Measurements from ENCODE around the gene MAML2.

The MAML2 gene

DNA sequence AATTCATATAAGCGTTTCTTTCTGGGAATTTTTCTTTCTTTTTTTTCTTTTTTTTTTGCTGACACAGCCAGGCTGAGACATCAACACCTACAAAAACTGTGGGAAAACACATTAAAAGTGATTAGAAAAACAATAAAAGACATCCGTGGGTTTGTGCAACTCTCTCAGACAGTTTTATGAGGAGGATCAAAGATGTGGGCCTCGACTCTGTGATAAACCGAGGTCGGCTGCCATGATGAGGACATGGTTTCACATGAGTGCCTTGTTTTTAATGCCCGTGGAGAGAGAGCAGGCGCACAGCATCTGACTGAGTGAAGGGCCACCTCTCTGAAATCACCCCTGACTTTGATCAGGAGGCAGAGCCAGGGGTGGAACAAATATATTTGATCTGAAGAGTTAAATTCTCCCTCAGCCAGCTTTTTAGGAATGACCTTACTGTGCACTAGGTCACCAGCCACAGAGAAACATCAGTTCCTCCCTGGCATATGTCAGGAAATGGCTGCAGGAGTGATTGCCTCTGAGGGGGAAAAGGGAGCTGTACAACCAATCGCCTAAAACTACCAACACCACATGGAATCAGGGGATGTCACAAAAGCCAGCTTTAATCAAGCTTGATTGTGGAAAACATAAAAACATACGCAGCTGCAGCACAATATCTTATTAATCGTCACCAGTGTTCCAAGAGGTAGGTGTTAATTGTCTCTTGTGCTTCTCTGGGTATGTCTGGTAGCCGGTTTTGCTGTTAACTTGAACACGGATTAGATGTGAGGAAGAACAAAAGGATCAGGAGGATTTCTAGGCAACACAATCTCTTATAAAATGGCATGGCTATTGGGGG, 164.7 kb downstream of the MAML2 start:
- DNase-seq: no peak

DNA sequence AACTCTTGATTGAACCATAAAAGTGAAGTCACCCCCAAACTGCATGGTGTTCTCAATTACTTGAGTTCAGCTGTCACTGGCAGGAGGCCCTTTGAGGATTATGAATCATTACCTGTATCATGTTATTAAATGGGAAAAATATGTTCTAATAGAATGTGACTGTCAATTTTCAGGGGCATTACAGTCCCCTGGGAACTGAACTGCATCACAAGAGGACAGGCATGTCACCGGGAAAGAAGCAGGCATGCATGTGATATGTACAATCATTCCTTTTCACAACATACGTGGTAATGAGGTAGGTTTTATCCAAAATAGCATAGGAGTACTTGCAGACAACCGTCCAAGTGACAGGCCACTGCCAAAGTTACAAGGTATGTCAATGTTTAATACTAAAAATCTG, 165.8 kb downstream of the MAML2 start:
- no peak for DNase-seq

DNA sequence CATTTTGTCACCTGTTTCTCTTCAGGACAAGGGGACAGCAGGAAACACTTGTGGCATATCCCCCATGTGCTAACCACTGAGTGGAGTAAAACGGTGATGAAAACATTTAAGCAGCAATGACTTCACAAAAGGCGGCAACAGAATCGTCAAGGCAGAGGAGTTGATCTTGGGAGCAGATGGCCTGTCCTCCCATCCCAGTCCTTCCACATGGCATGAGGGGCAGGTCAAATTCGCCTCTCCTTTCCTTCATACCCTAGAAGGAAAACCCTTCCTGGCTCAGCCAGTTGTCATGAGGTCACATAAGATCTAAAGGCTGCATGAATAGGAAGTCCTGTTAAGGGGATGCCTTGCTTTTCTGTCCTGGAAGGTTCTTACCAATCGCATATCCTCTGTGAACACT, 169.1 kb downstream of the MAML2 start:
- no peak for DNase-seq

DNA sequence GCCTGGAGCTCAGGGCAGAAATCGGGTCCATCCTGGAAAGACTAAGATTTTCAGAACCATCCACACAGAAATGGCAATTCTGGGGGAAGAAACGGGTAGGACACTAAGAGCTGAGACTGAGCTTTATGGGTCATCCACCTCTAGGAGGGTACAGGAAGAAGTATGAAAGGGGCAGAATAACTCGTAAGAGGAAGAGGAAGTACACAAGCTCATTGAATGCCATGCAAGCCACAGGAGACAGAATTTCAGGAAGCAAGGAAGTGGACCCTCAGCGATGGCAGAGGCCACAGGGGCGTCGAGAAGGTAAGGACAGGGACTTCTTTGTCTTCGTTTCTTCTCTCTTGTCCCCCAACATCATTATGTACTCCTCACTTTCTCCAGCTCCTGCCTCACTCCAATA, 169.6 kb downstream of the MAML2 start:
- no peak for DNase-seq

DNA sequence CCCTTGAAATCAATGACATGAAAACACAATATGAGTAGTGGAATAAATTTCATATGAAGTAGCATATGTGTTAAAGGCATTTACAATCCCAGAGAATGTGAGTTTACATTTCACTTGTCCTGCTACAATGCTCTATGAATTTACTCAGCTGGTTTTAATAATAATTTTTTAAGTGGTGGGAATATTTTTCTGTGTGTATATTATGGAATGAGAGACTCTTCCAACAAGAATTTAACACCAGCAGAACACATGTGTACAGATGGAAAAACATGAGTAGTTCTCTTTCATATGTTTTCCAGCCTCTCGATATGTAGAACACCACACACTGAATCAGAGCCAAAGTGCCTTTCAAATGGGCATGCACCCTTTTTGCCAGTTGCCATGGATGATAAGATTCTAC, 170.4 kb downstream of the MAML2 start:
- DNase-seq: no peak

DNA sequence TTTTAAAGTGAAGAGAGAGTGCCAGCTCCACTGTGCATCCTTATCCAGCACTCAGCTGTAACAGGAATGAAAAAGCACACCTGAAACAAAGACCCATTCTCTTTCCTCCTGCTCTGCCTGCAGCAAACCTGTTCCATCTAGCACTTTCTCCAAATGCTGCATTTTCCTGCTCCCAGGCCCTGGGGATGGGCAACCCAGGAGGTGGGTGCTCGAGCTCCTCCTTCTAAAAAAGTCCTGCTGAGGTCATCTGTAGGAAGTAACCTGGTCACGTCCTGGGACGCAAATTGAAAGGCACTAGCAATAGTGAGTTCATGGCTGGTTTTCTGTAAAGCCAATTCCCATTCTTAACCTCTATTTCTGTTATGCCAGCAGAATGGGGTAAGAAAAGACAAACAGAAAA, 173.7 kb downstream of the MAML2 start:
- DNase-seq: no peak

DNA sequence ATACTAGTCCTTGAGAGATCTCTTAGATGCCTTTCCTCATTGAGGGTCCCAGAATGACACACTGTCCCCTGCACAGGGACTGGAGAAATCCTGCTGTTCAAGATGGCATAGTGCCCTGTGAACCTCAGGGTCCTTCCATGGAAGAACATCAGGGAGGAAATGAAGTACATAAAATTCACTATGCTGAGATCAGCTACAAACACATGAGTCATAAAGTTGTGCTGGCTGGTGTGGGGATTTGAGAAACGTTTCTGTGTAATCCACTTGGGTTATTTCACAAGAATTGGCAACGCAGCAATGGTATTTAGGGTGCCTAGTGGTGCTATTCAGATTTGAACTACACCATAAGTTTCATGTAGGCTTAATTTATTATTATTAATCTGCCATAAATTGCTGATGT, 174.4 kb downstream of the MAML2 start:
- DNase-seq: no peak

DNA sequence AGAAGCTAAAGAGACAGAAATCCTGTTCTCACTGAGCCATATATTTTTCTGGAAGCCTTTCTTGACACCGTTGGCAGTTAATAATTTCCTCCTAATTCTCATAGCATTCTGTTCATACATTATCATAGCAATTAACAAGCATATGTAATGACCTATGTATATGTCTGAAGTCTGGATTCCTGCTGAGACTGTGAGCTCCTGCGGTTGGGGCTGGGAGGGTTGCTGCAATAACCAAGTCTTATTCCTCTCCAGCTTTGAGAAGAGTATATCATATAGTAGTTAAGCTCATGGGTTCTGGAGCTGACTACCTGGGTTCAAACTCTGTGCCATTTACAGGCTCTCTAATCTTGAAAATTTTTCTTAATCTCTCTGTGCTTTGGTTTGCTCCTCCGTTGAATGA, 175.2 kb downstream of the MAML2 start:
- DNase-seq: no peak

DNA sequence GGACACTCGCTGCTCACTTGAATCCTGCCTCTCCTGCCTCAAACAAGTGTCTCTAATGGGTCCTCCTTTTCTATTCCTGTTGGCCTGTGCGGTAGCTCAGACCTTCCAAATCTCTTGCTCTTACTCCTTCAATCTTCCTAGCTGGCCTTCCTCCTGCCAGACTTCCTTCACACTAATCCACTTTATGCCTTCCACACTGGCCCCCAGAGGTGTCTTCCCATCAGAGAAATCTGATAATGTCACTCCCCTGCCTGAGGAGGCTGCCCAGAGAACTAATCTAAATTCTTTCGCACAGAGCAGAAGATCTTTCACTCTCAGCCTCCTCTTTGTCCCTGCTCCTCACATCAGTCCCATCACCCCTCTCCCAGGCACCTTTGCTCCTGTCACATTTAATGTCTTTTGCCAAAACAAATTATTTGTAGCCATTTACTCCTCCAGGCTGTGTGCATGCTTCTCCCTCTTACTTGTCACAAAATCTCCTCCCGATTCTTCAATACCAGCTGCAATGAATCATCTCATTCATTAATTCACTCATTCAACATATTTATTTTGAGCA, 175.7 kb downstream of the MAML2 start:
- DNase-seq: no peak

DNA sequence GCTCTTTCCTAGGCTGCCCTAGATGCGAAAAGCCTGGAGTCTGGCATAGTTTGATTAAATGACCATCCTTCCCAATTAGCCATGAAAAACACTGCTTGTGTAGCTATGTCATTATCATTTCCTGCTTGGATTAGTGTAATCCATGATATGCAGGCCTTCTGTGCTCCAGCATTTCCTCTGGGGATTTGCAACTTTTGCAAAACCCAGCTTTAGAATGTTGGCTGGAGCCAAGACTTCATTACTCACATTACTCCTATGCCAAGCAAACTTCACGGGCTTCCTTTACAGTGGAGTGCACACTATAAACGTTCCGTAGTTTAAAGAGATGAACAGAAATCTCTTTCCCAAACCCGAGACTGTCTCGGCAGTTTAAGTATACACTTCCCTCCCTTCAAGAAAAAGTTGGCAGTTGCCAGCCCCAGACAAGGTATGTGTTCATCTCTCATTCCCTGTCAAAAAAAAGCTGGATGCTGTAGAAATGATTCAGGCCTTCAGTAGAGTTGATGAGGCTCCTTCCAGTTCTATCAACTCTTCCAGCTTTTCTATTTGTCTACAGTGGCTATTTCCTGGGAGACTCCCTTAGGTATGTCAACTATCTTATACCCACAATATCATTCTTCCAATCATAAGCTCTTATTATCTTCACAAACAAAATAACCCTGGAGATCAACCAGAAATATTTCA, 180.0 kb downstream of the MAML2 start:
- no peak for DNase-seq

DNA sequence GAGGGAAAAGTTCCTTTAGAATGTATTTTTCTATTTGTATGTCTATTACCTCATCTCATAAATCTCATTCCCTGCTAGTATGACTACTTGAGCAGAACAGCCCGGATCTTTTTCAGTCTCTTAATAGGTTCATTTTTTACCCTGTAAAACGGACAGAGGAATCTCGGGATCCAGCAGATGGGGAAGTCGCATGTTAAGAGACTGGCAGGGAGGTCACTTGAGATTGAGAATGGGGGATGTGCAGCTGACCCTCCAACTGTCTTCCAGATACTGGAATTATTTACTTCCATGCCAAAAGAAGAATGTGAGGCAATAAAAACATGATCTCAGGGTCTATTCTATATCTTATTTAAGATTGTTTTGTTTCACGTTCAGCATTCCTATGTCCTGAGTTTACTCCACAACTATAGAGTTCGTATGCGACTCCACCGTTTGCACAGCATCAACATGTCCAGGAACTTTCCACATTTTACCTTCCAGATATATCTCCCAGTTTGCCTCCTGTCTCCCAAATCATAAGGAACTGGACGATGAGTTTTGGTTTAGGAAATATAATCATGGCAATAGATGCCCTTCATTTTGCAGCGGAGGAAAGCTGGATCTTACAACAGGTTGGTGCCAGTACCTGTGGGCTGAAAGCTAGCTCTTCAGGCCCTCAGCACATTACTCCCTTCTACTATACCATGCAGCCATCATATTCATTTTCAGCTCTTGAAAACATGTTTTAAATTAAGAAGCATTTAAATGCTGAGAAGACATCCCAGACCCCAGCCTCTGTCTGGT, 181.5 kb downstream of the MAML2 start:
- no peak for DNase-seq

DNA sequence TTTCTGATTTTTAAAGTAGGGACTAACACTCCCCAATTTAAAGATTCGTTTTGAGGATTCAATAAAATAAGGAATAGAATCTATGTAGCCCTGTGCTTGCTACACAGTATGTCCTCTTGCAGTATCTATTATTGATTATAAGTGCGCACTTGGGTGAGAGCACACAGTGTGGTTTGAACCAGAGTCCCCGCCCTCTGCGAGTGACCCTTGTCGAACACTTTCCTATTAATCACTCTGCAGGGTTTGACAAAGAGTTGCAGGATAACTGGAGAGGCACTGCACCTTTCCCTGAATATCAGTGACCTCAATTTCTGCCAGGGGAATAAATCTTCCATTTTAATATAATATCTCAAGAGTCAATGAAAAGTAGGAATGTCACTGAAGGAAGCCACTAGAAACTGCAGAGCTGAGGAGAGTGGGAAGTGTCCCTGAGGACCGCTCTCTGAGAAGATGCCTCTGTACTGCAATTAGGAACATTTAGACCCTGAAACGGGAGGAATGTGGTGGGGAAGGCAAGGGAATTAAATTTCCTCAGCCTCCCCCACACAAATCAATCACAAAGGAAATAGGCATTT, 182.2 kb downstream of the MAML2 start:
- no peak for DNase-seq

DNA sequence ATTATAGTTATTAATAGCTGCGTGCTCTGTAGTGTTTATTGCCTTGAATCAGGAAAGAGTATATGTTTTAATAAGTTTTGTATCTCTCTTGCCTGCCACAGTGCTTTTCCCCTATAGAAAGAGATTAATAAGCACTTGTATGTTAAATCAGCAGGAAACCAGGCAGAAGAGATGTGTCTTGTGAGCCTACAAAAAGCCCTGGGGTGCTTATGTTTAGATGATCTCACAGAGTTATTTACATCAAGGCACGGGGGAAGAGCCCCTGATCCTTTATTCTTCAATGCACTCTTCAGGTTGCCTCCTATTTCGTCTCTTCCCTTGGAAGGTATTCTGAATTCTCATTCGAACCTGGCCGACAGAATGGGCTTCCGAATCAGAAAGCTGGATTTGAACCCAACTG, 183.0 kb downstream of the MAML2 start:
- DNase-seq: no peak

DNA sequence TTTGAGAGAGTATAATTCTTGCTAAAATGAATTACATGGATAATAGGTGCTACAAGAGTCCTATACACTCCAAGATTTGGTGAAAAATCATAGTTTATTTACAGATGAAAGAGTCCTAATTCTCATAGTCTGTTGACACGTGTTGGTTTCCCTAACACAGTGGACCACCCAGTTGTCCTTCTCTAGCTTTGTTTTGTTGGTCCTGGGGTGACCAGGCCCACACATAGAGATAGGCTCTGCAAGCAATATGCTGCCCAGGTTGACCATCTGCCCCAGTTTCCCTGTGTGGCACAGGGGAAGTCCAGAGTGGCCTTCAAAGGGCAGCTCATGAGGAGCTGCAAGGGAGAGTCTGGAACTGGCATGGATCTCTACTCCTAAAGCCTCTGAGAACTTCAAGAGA, 184.9 kb downstream of the MAML2 start:
- no peak for DNase-seq

DNA sequence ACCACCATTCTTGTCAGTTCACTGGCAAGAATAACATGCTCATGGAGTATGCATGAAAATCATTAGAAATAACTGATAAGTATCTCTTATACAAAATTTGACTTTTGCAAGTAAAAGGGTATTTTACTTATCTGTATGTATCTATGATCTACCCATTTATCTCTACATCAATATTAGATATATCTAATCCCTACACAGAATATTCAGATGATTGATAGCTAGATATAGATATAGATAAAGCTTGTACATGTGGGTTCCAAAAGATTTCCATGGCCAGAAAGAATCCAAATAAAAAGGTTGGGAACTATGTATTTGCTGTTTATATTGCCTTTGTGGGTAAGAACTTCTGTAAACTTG, 185.5 kb downstream of the MAML2 start:
- no peak for DNase-seq

DNA sequence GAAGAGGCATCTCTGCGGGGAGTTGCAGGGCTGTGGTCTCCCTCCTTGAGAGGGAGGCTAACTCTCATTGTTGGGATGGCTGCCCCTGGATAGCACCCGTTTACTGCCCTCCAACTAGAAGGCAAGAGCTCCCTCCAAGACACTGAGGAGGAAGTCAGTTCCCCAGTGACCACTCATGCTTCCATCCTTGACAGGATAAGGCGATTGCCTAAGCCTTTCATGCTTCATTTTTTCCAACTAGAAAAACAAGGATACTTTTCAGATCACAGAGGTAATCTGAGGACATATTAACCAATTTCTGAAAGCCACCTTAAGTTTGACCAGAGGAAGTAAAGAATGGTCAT, 186.6 kb downstream of the MAML2 start:
- DNase-seq: no peak

DNA sequence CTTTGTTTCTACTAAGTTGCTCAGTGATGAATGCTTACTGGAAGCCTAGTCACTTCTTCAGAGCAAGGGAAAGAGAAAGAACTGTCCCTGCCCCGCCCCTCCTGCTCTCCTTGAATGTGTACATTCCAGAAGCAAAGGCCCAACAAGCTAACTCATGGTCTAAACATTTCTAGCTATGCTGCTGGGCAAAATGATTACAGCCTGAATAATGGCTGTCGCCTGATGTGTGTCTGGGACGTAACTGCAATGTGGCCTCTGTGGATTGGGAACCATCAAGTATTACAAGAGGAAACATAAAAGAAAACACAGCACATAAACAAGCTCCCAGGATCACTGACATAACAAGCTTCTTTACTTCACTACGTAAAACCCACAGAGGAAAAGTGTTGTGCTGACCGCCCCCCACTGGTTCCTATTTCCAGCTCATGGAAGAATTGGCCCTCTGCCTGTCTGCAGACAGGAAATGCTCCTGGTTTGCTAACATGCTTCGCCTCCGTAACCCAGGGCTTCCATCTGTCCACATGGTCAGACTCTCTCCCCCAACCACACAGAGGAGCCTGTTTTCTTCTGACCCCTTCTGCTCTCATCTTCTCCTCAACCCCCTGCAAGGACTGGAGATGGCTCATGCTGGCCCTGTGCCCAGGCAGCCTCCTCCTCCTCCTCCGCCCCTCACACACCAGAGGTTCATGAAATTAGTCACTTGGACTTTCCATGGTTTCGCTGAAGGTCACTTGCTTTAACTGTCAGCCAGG, 187.2 kb downstream of the MAML2 start:
- DNase-seq: peak; percentile 83

DNA sequence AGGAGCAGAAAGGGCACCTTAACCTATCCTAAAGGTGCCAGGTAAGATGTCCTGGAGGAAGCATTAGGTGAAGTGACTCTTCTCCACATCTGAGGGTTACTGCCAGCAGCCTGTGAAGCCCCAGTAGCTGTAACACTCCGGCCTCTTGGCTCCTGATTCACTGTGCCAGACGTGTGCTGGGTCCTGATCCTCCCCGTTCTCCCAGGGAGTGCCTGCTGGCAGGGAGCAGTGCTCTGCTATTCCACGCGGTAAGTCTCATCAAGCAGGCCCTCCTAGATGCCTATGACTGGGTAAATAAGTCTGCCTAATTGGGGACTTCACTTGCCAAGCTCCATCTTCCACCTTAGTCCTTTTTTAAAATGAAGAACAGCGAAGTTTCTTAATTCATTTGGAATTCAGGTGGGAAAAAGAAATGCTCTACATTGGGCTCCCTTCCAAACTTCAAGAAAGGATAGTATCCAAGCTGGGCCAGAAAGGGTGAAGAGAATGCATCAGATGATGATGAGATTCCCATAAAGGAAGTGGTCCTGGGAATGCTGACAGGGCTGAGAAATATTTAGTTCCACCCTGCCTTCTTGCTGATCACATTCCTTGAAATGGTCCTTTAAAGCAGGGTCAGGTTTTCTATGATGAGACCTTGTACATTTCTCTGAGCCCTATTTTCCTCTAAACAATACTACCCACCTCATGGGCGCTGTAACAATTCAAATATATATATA, 188.0 kb downstream of the MAML2 start:
- no peak for DNase-seq

DNA sequence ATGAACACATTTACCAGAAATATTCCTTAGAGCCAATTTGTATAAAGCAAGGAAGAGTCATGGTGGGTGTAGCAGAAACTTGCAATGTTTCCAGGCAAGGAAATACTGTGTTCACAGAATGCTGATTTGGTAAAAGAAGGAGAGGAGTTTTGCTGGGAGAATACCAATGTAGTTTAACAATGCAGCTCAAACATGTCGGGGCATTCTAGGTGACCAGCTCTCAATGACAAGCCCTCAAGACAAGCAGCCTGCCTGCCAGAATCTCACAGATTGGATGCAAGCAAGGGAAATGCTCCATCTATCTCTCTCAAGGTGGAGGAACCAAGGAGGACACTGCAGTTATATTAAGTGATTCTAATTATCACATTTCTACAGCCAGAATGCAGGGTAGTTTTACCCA, 190.4 kb downstream of the MAML2 start:
- DNase-seq: no peak

DNA sequence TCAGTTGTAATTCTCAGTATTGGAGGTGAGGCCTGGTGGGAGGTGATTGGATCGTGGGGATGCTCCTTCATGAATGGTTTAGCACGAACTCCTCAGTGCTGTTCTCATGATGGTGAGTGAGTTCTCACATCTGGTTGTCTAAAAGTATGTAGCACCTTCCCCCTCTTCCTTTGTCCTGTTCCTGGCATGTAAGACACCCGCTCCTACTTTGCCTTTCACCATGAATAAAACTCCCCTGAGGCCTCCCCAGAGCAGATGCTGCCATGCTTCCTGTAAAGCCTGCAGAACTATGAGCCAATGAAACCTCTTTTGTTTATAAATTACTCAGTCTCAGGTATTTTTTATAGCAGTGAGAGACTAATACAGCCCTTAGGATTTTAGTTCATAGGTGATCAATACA, 191.5 kb downstream of the MAML2 start:
- DNase-seq: no peak

DNA sequence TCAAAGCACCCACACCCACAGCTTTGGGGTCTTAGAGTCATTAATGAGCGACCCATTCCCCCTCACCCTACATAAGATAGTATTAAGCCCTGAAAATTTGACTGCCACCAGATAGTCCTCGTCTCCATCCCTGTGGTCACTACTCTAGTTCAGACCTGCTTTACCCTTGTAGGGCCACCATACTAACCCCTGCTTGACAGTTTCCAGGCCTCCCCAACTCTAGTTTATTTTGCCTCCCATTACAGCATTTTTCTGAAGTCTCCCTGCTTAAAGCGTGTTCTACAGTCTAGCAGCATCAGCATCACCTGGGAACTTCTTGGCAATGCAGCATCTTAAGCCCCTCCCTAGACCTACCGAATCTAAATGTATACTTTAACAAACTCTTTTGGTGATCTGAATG, 192.4 kb downstream of the MAML2 start:
- no peak for DNase-seq
